HG03457 (cell line): ENCODE results near the gene NAP1L1.

Experiments used
- ATAC-seq: cut with Tn5 transposase; IDR thresholded peaks from one replicate; pipeline ENCODE4 v1.9.1; 2021; ENCODE audit warnings: moderate number of reproducible peaks; ENCODE audit not compliant: unreplicated experiment

NAP1L1 gene

DNA sequence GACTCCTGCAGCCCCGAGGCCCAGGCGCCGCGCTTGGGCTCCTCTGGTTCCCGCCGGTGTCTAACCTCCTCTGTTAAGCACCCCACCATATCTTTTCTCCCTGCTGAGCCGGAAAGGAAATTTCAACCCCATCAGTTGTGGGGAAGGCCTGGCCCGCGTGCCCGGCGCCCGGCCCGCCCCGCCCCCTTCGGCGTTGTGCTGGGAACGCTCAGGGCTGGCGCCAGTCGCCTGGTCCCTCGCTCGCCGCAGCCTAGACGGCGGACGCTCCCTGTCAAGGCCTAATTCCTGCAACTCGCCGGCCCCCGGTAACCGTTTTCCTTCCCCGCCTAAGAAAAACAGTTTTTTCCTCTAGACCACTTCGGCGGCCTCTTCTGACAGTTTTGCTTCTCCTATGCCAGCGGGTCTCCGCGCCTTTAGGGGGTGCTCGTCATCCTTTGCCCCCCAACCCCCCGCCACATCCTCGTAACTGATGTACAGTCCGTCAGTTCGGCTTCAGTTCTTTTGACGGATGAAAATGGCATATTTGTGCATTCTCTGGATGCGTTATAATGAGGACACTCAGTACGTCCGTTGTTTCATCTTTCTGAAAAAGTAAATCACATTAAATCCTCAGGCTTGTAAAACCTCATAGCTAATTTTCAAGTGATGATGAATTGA lies 506 bp upstream of the NAP1L1 start:
- peak; percentile 55 for ATAC-seq

DNA sequence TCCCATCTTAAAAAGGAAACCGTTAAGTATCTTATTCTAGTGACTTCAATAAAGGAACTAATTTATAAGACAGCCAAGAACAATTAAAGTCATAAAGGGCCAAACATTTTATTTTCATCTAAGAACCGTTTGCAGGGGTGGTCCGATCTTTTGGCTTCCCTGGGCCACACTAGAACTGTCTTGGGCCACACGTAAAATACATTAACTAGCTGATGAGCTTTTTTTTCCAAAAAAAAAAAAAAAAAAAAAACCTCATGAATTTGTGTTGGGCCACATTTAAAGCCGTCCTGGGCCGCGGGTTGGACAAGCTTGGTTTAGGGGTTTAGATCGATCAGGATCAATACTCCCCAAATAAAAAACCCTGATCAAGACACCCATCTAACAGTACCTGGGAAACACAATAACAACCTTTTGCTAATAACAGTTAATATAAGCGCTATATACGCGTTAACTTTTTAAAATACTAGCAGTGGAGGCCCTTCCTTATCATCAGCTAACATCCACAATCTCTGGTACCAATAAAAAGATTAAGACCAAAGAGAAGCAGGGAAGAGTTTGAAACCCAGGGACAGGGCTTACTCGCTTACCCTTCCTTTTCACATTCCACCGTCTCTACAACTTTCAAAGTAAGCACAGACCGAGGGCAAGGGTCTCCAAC lies 1.1 kb downstream of the NAP1L1 start:
- ATAC-seq = no peak

DNA sequence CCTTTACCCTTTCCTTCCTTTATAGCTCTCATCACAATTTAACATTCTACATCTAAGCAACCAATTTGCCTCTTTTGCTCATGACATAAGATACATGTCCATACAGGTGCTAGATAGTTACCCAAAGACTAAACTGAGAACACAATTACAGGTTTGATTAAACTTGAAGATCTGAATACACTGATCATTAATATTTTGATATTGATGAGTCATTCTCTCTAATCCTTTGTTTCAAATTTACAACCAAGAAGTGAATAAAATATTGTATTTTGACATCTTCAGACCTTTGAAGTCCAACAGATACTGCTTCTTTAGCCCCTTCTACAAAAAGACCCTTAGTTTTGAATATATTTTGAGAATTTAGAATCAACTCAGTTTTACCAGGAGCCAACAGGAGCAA lies 2.6 kb downstream of the NAP1L1 start:
- no peak for ATAC-seq

DNA sequence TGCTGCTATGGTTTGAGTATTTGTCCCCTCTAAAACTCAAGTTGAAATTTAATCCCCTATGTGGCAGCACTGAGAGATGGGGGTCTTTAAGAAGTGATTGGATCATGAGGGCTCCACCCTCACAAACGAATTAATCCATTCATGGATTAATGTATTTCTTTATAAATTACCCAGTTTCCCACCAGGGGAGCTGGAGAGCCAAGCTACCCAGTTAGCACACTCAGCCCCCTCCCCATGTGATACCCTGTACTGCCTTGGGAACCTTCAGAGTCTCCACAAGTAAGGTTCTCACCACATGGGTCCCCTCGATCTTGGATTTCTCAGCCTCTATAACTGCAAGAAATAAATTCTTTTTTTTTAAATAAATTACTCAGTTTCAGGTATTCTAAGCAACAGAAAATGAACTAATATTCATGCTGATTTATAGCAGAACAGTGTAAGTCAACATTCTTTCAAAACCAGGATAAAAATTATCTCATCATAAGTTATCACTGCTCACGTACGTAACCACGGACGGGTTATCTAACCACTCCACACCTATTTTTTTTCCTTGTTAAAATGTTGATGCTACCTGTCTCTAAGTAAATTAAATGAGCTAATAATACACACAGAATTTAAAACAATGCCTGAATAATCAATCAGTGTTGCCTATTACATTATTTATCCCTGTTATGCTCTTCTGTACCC lies 3.6 kb downstream of the NAP1L1 start:
- ATAC-seq = no peak

DNA sequence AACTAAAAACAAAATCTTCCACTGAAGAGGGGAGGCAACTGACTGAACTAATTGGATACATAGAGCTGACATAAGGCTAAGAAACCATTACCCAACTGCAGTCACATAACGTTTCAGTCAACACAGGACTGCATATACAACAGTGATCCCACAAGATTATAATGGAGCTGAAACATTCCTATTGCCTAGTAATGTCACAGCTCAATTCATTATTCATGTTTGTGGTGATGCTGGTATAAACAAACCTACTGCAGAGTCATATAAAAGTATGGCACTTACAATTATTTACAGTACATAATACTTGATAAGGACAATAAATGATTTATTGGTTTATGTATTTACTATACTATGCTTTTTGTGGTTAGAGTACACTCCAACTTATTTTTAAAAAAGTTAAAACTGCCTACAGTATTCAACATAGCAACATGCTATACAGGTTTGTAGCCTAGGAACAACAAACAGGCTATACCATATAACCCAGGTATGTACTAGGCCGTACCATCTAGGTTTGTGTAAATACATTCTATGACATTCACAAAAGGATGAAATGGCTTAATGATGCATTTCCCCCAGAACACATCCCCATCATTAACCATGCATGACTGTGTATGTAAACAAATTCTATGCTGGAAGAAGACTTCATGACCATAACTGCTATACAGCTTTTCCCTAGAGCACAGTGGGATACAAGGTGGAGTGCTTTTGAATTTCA lies 4.3 kb downstream of the NAP1L1 start:
- ATAC-seq = no peak

DNA sequence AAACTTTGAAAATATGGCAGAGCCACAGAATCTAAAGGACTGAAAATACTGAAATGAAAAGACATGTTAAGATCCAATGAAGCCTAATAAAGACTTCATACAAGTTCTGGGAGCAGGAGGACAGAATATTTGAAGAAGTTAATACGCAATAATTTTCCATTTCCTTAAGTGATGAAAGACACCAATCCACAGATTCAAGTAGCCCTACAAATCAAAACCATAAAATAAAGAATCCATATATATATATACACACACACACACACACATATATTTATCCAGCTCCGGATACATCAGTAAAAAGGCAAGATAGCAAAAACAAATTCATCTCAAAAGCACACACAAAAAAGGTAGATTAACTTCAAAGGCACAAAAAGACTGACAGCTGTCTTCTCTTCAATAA lies 5.7 kb downstream of the NAP1L1 start:
- no peak for ATAC-seq

DNA sequence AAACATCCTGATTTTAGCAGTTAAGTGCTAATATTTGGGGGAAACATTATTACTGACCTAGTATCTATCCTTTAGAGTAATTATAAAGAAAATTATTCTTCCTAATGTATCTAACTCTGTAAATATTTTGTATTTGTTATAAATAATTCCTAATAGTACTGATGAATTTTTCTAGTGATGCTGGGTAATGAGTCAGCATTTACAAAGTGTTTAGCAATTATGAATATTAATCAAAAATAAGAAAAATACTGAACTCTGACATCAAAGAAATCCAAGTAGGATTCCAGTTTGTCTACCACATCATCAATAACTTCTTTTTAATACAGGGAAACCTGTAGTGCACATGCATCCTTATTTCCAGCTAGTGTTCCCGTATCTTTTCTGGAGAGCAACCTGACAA lies 9.0 kb downstream of the NAP1L1 start:
- ATAC-seq = no peak

DNA sequence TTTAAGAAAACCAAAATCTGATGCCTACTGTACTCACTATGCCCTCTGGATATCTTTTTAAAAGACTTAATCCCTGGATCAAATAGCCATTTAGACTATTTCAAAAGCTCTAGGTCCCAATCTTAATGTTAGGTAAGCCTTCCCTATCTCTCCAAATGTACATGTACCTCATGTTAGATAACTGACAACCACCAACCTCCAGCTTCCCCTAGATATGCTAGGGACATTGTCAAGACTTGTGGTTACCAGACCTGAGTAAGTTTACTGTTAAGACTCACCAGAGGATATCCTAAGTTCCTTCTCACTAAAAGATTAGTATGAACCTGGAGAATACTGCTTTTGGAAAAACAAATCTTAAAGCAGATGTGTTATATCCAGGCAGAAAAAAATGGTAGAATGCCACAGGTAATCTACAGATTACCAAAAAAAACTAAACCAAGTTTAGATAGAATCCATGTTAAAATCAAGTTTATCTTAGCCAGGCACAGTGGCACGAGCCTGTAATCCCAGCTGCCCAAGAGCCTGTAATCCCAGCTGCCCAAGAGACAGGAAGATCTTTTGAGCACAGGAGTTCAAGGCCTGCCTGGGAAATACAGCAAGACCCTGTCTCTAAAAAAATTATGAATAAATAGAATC lies 9.7 kb downstream of the NAP1L1 start:
- no peak for ATAC-seq

DNA sequence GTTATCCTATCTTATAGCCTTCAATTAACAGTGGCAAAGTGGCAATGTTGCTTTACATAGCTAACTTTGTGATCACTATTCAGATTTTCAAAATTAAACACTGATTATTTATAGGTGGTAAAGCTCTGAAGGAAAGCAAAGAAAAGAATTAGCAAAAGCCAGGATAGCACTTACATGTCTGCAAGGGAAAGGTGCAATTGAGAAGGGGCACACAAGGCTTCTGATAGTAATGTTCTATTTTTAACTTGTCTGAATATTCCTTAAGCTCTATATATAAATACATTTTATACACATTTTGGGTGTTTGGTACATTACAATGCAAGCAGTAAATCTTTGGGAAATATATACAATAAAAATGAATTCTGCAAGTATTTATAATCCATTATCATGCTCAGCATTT lies 10.9 kb downstream of the NAP1L1 start:
- ATAC-seq = no peak

DNA sequence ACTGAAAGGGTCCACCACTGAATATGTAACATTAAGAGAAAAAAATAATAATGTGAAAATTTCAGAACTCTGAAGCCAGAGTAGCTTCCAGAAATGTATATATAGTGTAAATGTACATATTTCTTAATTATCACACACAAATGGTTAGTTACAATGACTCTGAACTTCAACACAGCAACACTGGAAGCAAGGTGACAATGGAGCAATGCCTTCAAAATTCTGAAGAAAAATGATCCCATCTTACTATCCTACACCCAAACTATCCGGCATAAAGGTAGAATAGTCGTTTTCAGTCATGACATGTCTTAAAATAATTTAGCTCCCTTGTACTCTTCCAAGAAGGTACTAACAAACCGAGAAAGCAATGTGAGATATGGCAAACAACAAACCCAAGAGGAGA lies 11.9 kb downstream of the NAP1L1 start:
- no peak for ATAC-seq

DNA sequence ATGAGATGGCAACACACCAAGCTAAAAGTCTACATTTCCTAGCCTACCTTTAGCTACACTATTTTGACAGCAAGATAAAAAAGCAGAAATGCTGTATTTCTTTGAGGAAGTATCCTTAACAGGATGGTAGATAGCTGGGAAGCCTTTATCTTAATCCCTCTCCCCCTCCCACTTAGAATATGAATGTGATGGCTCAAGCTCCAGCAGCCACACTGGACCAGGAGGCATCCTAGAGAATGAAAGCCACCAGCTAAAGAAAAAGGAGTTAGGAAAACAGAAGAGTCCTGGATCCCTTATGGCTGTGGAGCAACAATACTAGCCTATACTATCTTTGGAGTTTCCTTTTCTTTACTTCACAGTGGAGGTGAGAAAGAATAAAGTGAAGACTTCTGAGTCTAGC lies 15.1 kb downstream of the NAP1L1 start:
- no peak for ATAC-seq

DNA sequence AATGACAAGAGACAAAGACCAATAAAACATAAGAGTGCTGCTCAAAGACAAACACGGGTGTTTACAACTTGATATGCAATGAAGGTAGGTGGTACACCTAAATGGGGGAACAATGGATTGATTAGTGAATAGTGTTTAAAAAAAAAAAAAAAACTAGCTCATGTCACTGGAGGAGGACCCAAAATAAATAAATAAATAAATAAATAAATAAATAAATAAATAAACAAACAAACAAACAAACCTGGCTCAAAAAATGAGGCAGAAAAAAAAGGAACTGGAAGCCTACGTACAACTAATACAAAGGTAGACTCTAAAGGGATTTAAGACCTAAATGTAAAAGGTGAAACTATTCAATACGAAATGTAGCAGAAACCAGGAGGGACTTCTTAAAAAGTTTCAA lies 18.6 kb downstream of the NAP1L1 start:
- ATAC-seq = no peak

DNA sequence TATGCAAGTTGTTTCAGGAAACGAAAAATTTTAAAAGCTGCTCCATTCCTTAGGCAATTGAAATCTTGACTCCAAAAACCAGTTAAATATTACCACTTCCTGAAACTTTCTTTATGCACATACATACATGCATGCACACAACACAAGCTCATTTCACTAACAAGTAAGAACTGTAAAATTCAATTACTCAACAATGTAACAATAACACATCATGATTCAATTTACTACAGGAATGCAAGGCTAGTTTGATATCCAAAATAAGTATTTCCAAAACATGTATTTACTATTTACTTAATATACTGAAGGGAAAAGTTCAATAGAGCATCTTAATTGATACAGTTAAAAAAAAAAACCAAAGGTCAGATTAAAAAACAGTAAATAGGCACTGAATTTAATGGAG lies 19.6 kb downstream of the NAP1L1 start:
- ATAC-seq = no peak

DNA sequence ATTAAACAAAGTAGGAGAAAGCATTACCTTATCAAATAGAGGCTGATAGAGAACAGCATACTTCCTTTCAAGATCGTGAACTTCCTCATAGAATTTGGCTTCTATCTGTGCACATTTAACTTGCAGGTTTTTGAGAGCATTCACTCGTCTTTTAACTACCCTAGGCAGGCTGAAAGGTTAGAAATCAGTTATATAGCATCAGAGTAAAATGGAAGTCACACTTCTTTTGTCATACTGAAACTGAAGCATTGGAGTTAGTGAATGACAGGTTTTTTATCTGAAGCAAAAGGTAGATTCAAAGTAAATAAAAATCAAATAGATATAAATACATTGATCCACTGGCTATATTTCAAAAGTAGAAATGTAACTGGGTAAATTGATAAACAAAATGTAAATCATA lies 24.4 kb downstream of the NAP1L1 start:
- ATAC-seq = no peak

DNA sequence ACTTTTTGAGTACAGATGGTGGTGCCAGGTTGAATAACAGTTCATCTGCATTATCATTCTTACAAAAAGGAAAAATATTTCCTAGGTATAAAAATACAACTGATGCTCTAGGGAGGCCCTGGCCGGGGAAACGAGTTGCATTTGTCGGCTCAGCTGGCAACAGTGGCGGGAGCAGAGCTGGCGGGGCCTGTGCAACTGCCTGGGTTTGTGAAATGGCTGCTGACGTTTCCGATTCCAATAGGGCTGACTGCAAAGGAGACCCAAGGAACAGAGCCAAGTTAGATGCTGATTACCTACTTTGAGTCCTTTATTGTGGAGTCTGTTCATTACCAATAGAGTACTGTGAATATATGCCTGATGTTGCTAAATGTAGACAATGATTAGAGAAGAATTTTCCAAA lies 27.2 kb downstream of the NAP1L1 start:
- ATAC-seq = no peak

DNA sequence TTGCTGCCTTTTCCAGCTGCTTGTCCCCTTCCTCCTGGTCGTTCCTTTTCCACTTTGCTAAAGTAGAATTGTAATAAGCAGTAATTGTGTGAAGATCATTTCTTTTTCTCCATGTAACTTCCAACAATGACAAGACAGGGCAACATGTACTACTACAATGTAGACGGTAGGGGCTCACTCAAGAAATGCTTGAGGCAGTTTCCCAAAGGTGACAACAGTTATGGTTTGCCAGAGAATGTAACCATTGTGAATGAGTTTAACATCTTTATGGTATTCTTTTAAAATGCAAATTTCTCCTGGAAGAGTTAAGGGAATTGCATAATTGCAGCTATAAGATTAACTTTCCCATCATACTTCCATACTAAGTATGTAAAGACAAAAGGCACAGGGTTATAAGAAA lies 29.1 kb downstream of the NAP1L1 start:
- ATAC-seq = no peak

DNA sequence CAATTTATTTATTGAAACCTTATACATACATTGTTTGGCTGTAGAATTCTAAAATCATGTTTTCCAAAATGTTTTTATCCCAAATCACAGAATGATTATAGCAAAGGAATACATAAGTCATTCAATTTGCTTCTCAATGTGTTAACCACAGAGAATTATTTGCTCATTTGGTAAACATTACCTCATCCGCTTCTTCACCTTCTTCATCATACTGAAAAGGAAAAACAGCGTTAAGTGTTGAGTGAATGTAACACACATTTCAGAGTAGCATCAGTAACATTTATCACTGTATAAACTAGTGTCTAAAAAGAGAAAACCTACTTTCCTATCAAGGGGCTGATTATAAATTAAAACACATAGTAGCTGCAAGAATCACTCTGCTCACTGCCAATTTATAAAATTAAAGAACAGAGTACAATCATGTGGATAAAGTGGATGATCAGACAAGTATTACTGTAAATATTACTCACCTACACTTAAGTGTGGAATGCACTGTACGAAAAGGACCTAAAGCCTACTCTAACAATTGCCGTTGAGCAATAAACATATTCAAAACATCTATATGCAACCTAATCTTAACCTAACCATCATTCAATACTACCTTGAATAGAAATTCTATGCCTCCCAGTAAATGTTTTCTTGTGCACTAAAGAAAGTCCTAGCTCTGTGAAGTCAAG lies 34.8 kb downstream of the NAP1L1 start:
- ATAC-seq = no peak

DNA sequence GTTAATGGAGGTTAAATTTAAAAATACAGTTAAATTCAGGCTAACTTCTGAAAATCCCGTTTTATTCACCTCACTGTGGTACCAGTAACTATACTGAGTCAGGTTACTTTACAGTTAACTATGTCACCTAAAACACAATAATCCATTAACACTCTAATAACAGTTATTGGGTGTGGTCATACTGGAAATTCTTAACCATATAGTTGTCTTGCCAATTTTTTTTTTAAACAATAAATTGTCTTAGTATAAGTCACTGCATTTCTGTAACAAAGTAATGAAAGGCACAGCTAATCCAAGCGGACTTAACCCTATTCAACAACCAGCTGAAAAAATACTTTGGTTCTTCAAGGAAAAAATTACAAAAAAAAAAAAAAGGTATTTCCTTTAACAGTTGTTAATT lies 36.7 kb downstream of the NAP1L1 start:
- ATAC-seq = no peak

DNA sequence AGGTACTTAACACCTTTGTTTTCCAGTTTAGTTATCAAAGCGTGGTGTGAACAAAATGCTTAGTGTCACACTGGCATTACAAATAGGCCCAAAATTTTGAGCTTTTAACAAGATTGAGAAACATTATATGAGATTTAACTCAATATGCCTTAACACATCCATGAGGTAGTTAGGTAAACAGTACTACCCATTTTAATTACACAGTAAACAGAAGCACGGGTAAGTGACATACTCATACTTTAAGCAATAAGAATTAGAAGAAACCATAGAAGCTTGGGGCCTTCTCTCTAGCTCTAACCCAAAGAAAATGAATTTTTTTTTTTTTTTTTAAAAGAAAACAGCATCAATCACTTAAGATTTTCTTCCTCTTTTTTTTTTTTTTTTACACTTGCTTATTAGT lies 37.4 kb downstream of the NAP1L1 start:
- ATAC-seq = no peak

DNA sequence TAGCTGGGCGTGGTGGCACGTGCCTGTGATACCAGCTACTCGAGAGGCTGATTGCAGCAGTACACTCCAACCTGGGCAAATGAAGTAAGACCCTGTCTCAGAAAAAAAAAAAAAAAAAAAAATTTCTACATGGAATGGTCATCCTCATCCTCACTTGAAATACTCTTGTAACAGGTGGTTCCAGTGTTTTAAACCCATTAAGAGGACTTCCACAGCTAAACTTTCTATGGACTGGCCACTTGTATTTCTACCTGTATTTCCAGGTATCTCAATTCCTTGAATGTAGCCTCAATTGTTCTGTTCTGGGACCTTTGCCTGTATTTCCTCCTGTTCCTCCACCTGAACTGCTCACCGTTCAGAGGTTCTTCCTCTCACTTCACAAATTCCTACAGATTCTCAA lies 41.1 kb downstream of the NAP1L1 start:
- ATAC-seq = no peak

DNA sequence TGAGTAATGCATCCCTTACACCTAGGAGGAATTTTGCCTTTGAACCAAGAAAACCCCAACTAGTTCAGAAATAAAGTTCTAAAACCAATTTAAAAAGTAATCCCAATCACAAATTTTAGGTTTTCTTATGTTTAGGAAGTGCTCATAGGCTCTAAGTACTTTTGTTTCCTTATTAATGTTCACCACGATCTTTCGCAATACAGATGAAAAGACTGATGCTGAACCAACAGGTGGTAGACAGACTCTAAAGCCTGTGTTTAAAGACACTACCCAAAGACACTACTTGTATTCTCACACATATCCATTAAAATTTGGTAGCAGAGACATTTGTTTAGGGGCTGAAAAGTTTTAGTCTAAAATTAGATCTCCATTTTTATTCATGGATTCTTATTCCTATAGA lies 42.3 kb downstream of the NAP1L1 start:
- no peak for ATAC-seq
